Right atrium auricular region (tissue), 2 donors: ENCODE data around the gene NDUFA13. TPM values are rescaled to one million over a fixed set of nuclear protein-coding genes. Genes with fewer than 3 reads are reported as not detected.

Source experiments
- DNase-seq: peaks from one replicate; pipeline ENCODE4 v3.0.0-alpha.2; 2019; ENCODE audit warnings: low spot score
- H3K27ac ChIP-seq, 2 donors: fragments of 200-600 bp; sonication (generic); 1 replicate in 1 of 2; 2 replicates in 1 of 2; pipeline ENCODE4 v1.5.1; 2016 to 2019
- H3K27me3 ChIP-seq, 2 donors: fragments of 200-600 bp; sonication (generic); one replicate each; pipeline versions ENCODE4 v1.5.1 to v1.6.0; 2017 to 2019
- H3K36me3 ChIP-seq: fragments of 200-600 bp; sonication (generic); one replicate; pipeline ENCODE4 v1.5.1; 2016
- H3K4me1 ChIP-seq, 2 donors: fragments of 200-600 bp; sonication (generic); one replicate each; pipeline versions ENCODE4 v1.5.1 to v1.6.0; 2017 to 2019
- H3K4me3 ChIP-seq, 2 donors: fragments of 200-600 bp; sonication (generic); 1 replicate in 1 of 2; 2 replicates in 1 of 2; pipeline ENCODE4 v1.5.1; 2017 to 2019; ENCODE audit warnings: mild to moderate bottlenecking in 1 of 2, moderate library complexity in 1 of 2
- H3K9me3 ChIP-seq, 2 donors: fragments of 200-600 bp; sonication (generic); one replicate each; pipeline ENCODE4 v1.5.1; 2019
- total RNA-seq, 2 donors: library from RNA; depleted of rRNA; stranded (reverse); fragments of >200 nt; gene quantifications; one replicate each; pipeline ENCODE4 v1.1.0, GENCODE V29; 2016
- TF ChIP-seq, protein P1 (sequence below), 2 donors: fragments of 200-600 bp; sonication (generic); IDR thresholded peaks; one replicate each; pipeline ENCODE4 v1.5.1; 2019; ENCODE audit warnings: antibody characterized with exemption in 2 of 2

The NDUFA13 gene
- total RNA-seq, 2 donors from 2014 or later = 59.3 to 198 TPM

DNA sequence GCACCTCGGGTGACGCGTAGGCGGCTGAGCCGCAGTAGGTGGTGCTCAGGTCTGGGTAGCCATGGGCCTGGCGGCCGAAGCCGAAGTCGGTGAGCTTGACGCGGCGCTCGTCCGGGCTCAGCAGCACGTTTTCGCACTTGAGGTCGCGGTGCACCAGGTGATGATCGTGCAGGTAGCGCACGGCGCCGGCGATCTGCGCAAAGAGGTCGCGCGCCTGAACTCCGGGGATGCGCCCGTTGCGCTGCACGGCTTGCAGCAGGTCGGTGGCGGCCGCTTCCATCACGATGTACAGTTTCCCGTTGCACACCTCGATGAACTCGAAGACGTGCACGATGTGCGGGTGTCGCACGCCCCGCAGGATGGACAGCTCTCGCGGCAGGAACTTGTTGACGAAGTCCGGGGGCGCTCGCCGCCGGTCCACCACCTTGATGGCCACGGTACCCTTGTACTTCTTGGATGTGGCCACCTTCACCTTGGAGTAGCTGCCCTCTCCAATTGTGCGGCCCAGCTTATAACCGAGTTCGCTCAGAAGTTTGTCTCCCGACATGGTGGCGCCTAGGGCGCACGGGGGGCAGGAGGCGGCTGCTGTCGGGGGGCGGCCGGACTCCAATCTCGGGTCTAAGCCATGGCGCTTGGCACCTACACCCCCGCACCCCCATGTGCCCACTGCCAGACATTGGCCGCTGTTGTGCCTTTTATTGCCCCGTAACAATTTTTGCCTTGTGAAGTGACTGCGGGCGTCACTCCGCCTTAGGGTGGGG is 964 bp upstream of the NDUFA13 start, which contains the start of gene TSSK6:
TSSK6 (minus strand) TSS at position 668 of the 761 bp plus-strand sequence; CDS start at position 547, 121 bp downstream.
- Histone ChIP-seq H3K4me3 (peak within 1 kb of the TSS; percentile 65 to 75), H3K27ac (peak within 1 kb of the TSS; percentile 86 to 96), H3K4me1 (peaks cover 0 to 42% of the 10 kb centered on the region in 2 donors), H3K36me3 (peaks cover 6% of the 10 kb centered on the region), H3K9me3 (no peaks in the 10 kb centered on the region), H3K27me3 (no peaks in the 10 kb centered on the region)
- TF ChIP-seq, protein P1, sequence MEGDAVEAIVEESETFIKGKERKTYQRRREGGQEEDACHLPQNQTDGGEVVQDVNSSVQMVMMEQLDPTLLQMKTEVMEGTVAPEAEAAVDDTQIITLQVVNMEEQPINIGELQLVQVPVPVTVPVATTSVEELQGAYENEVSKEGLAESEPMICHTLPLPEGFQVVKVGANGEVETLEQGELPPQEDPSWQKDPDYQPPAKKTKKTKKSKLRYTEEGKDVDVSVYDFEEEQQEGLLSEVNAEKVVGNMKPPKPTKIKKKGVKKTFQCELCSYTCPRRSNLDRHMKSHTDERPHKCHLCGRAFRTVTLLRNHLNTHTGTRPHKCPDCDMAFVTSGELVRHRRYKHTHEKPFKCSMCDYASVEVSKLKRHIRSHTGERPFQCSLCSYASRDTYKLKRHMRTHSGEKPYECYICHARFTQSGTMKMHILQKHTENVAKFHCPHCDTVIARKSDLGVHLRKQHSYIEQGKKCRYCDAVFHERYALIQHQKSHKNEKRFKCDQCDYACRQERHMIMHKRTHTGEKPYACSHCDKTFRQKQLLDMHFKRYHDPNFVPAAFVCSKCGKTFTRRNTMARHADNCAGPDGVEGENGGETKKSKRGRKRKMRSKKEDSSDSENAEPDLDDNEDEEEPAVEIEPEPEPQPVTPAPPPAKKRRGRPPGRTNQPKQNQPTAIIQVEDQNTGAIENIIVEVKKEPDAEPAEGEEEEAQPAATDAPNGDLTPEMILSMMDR (IDR thresholded peaks at IDR 0.05) = no peak
- DNase-seq = no peak

DNA sequence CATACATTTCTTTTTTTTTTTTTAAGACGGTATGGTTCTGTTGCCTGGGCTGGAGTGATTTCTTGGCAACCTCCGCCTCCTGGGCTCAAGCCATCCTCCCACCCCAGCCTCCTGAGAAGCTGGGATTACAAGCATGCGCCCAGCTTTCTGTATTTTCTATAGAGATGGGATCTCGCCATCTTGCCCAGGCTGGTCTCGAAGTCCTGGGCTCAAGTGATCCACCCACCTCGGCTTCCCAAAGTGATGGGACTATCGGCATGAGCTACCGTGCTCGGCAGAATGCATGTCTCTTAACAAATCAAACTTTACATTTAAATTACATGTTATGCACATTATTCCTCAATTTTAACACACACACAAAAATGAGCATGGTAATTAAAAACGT is 1.2 kb downstream of the NDUFA13 start:
- Histone ChIP-seq H3K4me1 (peaks cover 0 to 42% of the 10 kb centered on the region in 2 donors), H3K4me3 (peak overlapping the region in 1 of 2 donors; percentile 65), H3K27ac (no peak overlapping the region), H3K36me3 (peaks cover 9% of the 10 kb centered on the region), H3K27me3 (no peaks in the 10 kb centered on the region), H3K9me3 (no peaks in the 10 kb centered on the region)
- TF ChIP-seq, protein P1 (IDR thresholded peaks at IDR 0.05) = no peak
- DNase-seq = no peak

DNA sequence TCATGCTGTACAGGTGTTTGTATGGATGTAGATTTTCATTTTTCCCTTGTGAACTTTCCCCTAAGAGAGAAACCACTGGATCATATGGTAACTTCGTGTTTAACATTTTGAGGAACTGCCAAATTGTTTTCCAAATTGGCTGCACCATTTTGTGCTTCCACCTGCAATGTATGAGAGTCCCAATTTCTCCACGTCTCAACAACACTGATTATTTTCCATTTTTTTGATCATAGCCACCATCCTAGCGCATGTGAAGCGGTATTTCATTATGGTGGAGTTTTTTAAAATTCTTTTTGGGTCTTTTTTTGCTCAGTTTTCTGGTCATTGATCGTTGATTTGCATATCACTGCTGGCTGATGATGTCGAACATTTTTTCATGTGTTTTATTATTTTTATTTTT is 5.0 kb downstream of the NDUFA13 start:
- Histone ChIP-seq H3K36me3 (peaks cover 19% of the 10 kb centered on the region), H3K4me1 (peaks cover 0 to 32% of the 10 kb centered on the region in 2 donors), H3K9me3 (no peaks in the 10 kb centered on the region), H3K4me3 (no peak overlapping the region), H3K27ac (no peak overlapping the region), H3K27me3 (no peaks in the 10 kb centered on the region)
- TF ChIP-seq, protein P1 (IDR thresholded peaks at IDR 0.05) = no peak
- no peak for DNase-seq

DNA sequence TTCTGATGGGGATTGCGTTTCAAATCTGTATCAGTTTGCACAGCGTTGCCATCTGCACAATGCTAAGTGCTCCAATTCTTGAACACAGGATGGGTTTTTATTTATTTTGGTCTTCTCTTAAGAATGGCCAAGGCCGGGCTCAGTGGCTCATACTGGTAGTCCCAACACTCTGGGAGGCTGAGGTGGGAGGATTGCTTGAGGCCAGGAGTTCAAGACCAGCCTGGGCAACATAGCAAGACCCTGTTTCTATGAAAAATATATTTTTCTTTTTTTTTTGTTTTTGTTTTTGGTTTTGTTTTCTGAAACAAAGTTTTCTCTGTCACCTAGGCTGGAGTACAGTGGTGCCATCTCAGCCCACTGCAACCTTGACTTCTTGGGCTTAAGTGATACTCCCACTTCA is 7.2 kb downstream of the NDUFA13 start:
- peaks cover 39% of the 10 kb centered on the region for H3K36me3 ChIP-seq
- H3K4me3 ChIP-seq = no peak overlapping the region
- DNase-seq = no peak
- H3K4me1 ChIP-seq = peaks cover 0 to 26% of the 10 kb centered on the region in 2 donors
- H3K9me3 ChIP-seq = no peaks in the 10 kb centered on the region
- H3K27ac ChIP-seq = no peak overlapping the region
- TF ChIP-seq, protein P1 (IDR thresholded peaks at IDR 0.05) = no peak
- H3K27me3 ChIP-seq = no peaks in the 10 kb centered on the region

DNA sequence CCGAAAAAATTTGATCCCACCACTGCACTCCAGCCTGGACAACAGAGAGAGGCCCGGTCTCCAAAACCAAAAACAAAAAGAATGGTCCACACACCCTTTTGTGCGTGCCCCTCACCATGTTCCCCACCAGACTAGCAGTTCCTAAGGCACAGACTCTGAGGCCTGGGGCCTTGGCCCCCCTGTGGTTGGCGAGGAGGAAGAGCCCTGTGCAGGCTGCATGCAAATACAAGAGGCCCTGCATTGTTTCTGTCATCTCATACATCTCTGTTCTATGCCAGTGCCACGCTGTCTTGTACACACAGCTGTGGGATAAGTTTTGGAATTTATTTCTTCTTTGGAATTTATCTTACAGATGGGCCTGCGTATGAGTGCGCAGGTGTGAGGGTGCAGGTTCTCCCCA is 8.0 kb downstream of the NDUFA13 start:
- Histone ChIP-seq H3K36me3 (peaks cover 42% of the 10 kb centered on the region), H3K27ac (no peak overlapping the region), H3K4me1 (peaks cover 0 to 32% of the 10 kb centered on the region in 2 donors), H3K4me3 (no peak overlapping the region), H3K9me3 (no peaks in the 10 kb centered on the region), H3K27me3 (no peaks in the 10 kb centered on the region)
- TF ChIP-seq, protein P1 (IDR thresholded peaks at IDR 0.05) = no peak
- DNase-seq = no peak
